Neuron (in vitro differentiated cells): ENCODE measurements around the gene CCDC88C.
"Not testable (repeated sequence)": the region's sequence is repeated elsewhere in the genome, so short reads cannot be mapped to it uniquely, and the experiment has no call there.

ENCODE experiments used
- H2AFZ ChIP-seq: one replicate; pipeline ENCODE4 v1.6.1; 2013; ENCODE audit warnings: low read depth, mild to moderate bottlenecking, inconsistent platforms, low read length, moderate library complexity
- H3K27me3 ChIP-seq: one replicate; pipeline ENCODE4 v1.6.1; 2013; ENCODE audit warnings: low read length; ENCODE audit not compliant: insufficient read depth
- H3K36me3 ChIP-seq: one replicate; pipeline ENCODE4 v1.6.1; 2013; ENCODE audit warnings: low read length; ENCODE audit not compliant: insufficient read depth
- H3K4me1 ChIP-seq: one replicate; pipeline ENCODE4 v1.6.1; 2013; ENCODE audit warnings: low read length; ENCODE audit not compliant: insufficient read depth
- H3K4me3 ChIP-seq: 2 replicates; pipeline ENCODE4 v1.5.1; 2013; ENCODE audit warnings: mild to moderate bottlenecking, low read length, moderate library complexity
- H3K9me3 ChIP-seq: one replicate; pipeline ENCODE4 v1.6.1; 2013; ENCODE audit warnings: low read length

Gene CCDC88C

DNA sequence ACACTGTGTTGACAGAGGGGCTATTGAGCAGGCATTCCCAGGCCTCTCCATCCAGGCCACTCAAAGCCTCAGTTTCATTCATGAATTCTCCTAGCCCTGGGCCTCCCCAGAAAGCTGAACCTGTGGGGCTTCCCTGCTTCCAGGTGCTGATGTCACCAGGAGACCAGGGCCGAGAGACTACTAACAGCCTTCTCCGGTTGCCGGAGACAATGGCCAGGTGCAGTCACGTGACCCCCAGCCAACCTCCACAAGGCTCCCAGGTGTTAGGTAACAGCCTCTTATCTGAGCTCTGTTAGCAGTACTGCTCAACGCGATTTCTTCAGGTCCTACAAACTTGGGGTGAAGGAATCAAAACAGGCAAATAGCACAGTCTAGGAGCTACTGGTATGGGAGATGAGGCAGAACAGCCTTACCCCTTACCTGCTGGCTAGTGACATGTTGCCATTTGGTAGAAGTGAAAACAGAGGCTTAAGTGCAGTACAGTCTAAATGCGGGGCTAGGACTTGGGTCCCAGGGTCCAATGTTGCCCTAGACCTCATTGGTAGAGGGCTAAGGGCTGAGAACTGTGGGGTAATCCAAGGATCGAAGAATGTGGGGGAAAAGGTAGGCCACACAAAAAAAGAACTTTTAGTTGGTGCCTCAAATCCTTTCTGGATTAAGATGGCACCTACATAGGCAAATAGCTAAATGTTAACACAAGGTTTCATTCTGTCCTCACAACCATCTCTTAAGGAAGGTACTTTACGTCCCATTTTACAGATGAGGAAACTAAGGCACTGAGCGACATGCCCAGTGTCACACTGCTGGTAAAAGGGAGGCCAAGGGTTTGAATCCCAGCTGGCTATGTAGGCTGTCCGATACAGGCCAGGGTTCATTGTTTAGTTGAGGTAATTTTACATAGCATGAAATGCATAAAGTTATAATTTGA lies 3.8 kb downstream of the CCDC88C start:
- Histone ChIP-seq H3K9me3 (no peaks in the 10 kb centered on the region), H3K27me3 (no peaks in the 10 kb centered on the region), H3K4me3 (no peak overlapping the region), H2AFZ (no peak overlapping the region), H3K36me3 (peaks cover 13% of the 10 kb centered on the region), H3K4me1 (peaks cover 50% of the 10 kb centered on the region)

GRCh38 chr14:91412939-91413338 lies 4.7 kb downstream of the CCDC88C start:
- Histone ChIP-seq H3K27me3 (no peaks in the 10 kb centered on the region), H3K4me1 (peaks cover 47% of the 10 kb centered on the region), H3K4me3 (no peak overlapping the region)

GRCh38 chr14:91410771-91411536 lies 6.7 kb downstream of the CCDC88C start:
- peaks cover 38% of the 10 kb centered on the region for H3K4me1 ChIP-seq
- H3K27me3 ChIP-seq = no peaks in the 10 kb centered on the region
- no peak overlapping the region for H3K4me3 ChIP-seq
- peaks cover 35% of the 10 kb centered on the region for H3K36me3 ChIP-seq
- H3K9me3 ChIP-seq = no peaks in the 10 kb centered on the region
- no peak overlapping the region for H2AFZ ChIP-seq

More at GRCh38 chr14:91412939-91413338, 4.7 kb downstream of the CCDC88C start:
- H3K36me3 ChIP-seq = peaks cover 20% of the 10 kb centered on the region
- H3K9me3 ChIP-seq = no peaks in the 10 kb centered on the region
- no peak overlapping the region for H2AFZ ChIP-seq

DNA sequence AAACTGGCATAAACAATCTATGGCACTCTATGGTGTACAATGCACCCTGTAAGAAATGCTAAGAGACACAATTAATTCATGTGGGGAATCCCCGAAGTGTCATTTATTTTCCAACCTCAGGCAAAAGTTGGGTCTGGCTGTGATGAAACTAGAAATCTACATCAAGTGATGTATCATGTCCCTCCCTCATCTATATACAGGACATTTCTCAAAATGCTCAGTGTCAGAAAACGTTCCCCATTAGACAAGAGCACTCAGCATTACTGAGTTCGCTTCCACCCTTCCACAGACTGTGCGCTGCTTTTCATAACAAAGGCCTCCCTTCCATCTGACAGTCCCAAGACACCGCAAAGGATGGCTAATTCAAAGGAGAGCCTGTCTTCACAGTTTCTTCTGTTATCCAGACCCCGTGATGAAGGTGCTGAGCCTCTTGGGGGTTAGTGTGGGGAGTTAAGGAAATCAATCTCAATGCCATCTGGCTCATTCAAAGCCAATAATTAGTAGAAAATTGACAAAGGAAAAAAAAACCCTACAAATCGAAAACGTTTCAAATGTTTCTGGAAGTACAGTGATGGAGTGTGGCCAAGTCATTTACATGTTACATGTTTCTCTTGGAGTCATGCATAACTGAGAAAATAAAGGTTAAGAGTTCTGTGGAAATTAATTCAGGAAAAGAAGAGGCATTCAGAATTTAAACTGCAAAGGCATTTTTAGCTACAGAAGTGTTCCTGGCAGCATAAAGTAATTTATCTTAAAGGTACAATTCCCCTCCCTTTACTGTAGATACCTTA lies 7.5 kb downstream of the CCDC88C start:
- Histone ChIP-seq H2AFZ (no peak overlapping the region), H3K9me3 (no peaks in the 10 kb centered on the region), H3K36me3 (peaks cover 36% of the 10 kb centered on the region), H3K27me3 (no peaks in the 10 kb centered on the region), H3K4me3 (no peak overlapping the region), H3K4me1 (peaks cover 31% of the 10 kb centered on the region)

DNA sequence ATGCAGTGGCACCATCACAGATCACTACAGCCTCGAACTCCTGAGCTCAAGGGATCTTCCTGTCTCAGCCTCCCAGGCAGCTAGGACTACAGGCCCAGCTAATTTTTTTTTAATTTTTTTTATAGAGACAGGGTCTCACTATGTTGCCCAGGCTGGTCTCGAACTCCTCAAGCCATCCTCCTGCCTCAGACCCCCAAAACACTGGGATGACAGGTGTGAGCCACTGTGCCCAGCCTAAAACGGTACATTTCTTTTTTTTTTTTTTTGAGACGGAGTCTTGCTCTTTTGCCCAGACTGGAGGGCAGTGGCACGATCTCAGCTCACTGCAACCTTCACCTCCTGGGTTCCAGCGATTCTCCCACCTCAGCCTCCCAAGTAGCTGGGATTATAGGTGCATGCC lies 8.4 kb downstream of the CCDC88C start:
- not testable (repeated sequence) for H3K27me3 ChIP-seq, H3K9me3 ChIP-seq, H3K4me3 ChIP-seq, H2AFZ ChIP-seq
- H3K36me3 ChIP-seq = peaks cover 35% of the 10 kb centered on the region
- H3K4me1 ChIP-seq = peaks cover 23% of the 10 kb centered on the region

DNA sequence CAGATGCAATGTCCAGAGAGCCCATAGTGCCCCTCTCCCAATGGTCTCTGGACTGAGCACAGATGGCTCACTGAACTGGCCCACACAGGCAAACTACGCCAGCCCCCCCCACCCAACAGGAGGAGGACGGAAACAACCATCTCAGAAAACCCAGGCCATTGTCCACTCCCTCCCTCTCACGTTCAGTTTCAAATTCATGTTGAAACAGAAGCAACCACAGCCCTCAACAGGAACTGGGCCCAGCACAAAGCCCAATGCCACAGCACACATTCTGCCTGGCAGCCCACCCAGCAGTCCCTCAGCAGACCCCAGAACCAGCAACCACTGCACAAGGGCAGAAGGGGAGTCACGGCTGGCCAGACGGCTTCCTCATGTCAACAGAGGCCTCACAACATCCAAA lies 10.6 kb downstream of the CCDC88C start:
- H3K4me3 ChIP-seq = no peak overlapping the region
- H3K27me3 ChIP-seq = no peaks in the 10 kb centered on the region
- H2AFZ ChIP-seq = no peak overlapping the region
- no peaks in the 10 kb centered on the region for H3K9me3 ChIP-seq
- peaks cover 24% of the 10 kb centered on the region for H3K36me3 ChIP-seq
- H3K4me1 ChIP-seq = peaks cover 21% of the 10 kb centered on the region

DNA sequence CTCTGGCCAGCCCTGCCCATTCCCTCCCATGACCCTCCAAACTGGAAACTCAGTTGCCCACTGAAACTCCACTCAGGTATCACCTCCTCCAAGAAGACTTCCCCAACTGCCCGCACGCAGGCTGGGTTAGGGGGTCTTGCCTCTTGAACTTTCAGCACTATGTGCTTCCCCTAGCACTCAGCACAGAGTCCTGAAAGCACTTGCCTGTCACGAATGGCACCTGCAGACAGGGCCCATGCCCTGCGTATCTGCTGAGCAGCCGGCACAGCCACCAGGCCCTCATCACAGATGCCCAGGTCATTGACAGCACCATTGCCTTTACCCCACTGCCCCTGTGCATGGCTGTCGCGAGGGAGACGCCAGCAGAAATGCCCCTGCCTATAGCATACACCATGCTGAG lies 11.2 kb downstream of the CCDC88C start:
- Histone ChIP-seq H3K27me3 (no peaks in the 10 kb centered on the region), H3K9me3 (no peaks in the 10 kb centered on the region), H3K36me3 (peaks cover 24% of the 10 kb centered on the region), H3K4me3 (no peak overlapping the region), H3K4me1 (peaks cover 19% of the 10 kb centered on the region), H2AFZ (no peak overlapping the region)

DNA sequence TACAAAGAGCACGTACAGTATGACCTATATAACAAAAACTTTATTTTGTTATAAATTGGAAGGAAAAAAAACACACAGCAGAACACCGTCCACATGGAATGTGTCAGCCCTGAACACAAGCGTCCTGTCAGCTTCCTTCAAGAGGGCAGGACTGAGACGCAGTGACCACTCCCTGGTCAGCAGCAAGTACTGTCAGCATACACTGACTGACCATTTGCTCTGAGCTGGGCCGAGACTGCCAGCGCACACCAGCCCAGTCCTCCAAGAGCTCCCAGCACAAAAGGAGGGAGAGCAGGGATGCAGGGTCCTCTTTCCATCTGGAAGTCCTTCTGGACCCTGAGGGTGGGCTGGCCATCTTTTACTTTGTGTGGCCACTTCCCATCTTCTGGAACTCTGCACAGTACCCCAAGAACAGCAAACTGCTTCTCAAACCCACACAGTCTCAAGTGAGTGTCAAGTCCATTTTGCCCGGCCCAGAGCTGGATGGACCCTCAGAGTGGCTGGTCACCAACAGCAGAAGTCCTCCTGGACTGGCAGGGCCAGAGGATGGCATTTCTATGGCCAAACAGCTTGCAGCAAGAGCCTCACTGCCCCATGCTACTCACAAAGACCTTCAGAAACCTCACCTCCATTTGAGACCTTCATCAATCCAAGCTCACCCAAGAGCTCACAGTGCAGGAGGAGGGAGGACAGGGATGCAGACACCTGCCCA lies 11.7 kb downstream of the CCDC88C start:
- Histone ChIP-seq H2AFZ (no peak overlapping the region), H3K9me3 (no peaks in the 10 kb centered on the region), H3K27me3 (no peaks in the 10 kb centered on the region), H3K4me1 (peaks cover 14% of the 10 kb centered on the region), H3K4me3 (no peak overlapping the region), H3K36me3 (peaks cover 24% of the 10 kb centered on the region)

GRCh38 chr14:91405241-91405721 lies 12.3 kb downstream of the CCDC88C start:
- no peak overlapping the region for H3K4me3 ChIP-seq
- peaks cover 8% of the 10 kb centered on the region for H3K4me1 ChIP-seq
- H3K36me3 ChIP-seq = peaks cover 24% of the 10 kb centered on the region
- H2AFZ ChIP-seq = no peak overlapping the region
- no peaks in the 10 kb centered on the region for H3K27me3 ChIP-seq
- H3K9me3 ChIP-seq = no peaks in the 10 kb centered on the region

DNA sequence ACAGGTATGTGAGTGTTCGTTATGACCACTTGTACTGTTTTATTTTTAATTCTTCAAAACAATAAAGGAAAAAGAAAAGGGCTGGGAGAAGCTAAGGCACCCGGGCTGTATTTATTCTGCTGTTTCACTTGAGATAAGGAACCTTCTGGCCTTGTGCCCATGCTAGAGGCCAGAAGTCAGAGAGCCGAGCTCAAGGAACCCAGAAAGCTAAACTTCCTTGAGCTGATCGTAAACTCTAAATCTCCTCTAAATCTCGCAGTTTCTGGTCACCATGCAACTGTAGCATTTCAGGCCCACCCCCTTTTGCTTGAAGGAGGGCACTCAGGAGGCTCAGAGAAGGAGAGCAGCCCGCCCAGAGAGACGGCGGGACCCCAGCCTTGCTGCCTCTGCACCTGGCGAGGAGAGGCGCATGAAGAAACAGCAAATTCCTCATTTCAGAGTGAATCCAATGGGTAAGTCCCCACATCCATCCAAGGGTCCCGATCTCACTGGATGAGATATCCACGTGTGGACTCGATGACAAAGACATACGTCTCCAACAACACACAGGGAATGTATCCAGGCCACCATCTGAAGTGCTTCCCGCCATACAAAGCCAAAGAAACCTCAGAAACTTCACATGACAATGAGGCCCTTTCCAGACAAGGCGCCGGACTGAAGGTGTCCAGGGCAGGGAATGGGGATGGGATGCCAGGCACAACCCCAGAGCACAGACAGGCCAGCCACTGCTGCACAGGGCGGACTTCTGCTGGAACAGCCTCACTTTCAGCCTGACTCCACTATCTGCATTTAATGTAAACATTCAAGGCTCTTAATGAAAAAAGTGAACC lies 14.6 kb downstream of the CCDC88C start:
- no peak overlapping the region for H2AFZ ChIP-seq
- no peaks in the 10 kb centered on the region for H3K27me3 ChIP-seq

GRCh38 chr14:91402348-91402747 lies 15.3 kb downstream of the CCDC88C start:
- H2AFZ ChIP-seq = no peak overlapping the region
- no peaks in the 10 kb centered on the region for H3K4me1 ChIP-seq
- H3K36me3 ChIP-seq = peaks cover 12% of the 10 kb centered on the region
- H3K4me3 ChIP-seq = no peak overlapping the region
- H3K9me3 ChIP-seq = no peaks in the 10 kb centered on the region
- H3K27me3 ChIP-seq = no peaks in the 10 kb centered on the region

More for the DNA sequence above, 14.6 kb downstream of the CCDC88C start:
- Histone ChIP-seq H3K4me3 (no peak overlapping the region), H3K36me3 (peaks cover 19% of the 10 kb centered on the region), H3K4me1 (no peaks in the 10 kb centered on the region), H3K9me3 (no peaks in the 10 kb centered on the region)
